OCI-LY7 (cell line): ENCODE data around the gene SLC44A3.

Experiments
- CTCF ChIP-seq: fragments of 200-600 bp; sonication (generic); conservative IDR thresholded peaks from 2 replicates; pipeline ENCODE4 v1.5.1; 2014; ENCODE audit warnings: mild to moderate bottlenecking, antibody characterized with exemption, low read length, moderate library complexity, mixed read lengths
- EZH2phosphoT487 ChIP-seq: fragments of 200-600 bp; sonication (generic); IDR thresholded peaks from 2 replicates; pipeline ENCODE4 v1.6.1; 2018; ENCODE audit warnings: low read depth, borderline replicate concordance, mild to moderate bottlenecking, mixed run types, antibody characterized with exemption, low read length, moderate library complexity, mixed read lengths

- TF ChIP-seq CTCF (no peak), EZH2phosphoT487 (no peak)
Measured at GRCh38 chr1:94776474-94776873, 43.7 kb upstream of the SLC44A3 start.
